HG02840 (cell line): Measurements from ENCODE around the gene USP16.
"Not testable (repeated sequence)": the region's sequence is repeated elsewhere in the genome, so short reads cannot be mapped to it uniquely, and the experiment has no call there.

ENCODE experiments used
- ATAC-seq: cut with Tn5 transposase; IDR thresholded peaks from one replicate; pipeline ENCODE4 v1.9.1; 2021; ENCODE audit warnings: mild to moderate bottlenecking, moderate library complexity, moderate number of reproducible peaks; ENCODE audit not compliant: unreplicated experiment, low FRiP score

USP16 gene

GRCh38 chr21:29030909-29031308, 6.4 kb downstream of the USP16 start:
- no peak for ATAC-seq

DNA sequence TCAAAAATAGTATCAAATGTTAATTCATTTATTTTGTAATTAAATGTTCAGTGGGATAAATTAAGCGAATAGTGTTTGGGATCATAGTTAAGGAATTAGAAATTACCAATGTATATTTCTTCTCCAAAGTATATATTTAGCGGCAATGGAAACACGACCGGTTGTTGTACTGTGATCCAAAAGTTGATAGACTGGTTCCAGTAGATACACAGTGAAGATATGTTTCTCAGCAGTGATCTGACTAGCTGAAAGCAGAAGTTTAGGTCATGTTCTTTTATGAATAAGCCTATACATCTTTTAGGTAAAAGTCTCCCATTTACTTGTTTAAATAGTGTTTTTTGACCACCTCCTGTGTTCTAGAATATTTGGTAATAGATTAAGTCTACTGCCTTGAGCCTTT, 8.8 kb downstream of the USP16 start:
- ATAC-seq = no peak

GRCh38 chr21:29033871-29034270, 9.4 kb downstream of the USP16 start:
- no peak for ATAC-seq

DNA sequence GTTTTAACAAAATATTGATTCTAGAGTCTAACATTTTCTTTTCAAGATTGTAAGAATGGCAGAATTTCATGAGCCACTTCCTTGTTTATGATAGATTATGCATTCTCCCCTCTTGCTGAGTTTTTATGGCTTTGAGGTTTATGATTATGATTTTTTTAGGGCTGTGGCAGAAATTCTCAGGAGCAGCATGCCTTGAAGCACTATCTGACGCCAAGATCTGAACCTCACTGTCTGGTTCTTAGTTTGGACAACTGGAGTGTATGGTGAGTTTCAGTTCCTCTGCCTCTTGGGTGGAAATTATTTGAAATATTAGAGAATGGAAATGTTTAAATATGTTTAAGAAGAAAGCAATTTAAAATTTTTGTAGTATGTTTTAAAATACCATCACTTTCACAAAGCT, 10.2 kb downstream of the USP16 start:
- ATAC-seq = no peak

DNA sequence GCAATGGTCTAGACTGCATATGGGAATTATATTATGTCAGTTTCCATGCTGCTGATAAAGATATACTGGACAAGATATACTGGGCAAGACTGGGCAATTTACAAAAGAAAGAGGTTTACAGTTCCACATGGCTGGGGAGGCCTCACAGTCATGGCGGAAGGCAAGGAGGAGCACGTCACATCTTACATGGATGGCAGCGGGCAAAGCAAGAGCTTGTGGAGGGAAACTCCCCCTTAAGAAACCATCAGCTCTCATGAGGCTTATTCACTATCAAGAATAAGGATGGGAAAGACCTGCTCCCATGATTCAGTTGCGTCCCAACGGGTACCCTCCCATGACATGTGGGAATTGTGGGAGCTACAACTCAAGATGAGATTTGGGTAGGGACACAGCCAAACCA, 27.8 kb downstream of the USP16 start:
- ATAC-seq = no peak

- no peak for ATAC-seq
Measured at GRCh38 chr21:29053011-29053553, 28.6 kb downstream of the USP16 start.

DNA sequence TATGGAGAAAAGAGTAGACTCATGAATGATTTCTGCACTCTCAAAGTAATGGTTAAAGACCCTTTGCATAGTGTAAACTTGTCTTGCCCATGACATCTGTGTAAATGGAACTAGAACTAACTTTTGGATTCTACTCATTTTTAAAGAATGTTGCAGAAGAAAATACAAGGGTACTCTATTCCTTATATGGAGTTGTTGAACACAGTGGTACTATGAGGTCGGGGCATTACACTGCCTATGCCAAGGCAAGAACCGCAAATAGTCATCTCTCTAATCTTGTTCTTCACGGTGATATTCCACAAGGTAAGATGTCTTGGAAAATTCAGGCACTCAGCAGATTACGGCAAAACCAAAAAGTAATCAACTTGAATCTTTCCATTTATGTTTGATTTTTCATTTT, 29.2 kb downstream of the USP16 start:
- no peak for ATAC-seq

GRCh38 chr21:29055080-29055479, 30.6 kb downstream of the USP16 start:
- ATAC-seq = no peak

DNA sequence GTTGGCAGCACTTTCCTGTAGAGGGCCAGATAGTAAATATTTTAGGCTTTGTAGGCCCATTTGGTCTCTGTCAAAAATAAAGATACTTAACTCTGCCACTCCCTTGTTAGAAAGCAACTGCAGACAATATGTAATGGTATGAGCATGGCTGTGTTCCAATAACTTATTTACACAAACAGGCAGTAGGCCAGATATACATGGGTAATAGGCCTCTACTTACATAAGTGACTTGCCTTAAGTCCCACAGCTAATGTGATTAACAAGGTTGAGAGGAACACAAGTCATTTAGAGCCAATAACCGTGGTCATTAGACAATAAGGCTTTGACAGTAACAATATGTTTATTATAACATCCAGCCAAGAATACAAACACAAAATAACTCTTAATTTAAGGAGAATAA, 31.5 kb downstream of the USP16 start:
- no peak for ATAC-seq

DNA sequence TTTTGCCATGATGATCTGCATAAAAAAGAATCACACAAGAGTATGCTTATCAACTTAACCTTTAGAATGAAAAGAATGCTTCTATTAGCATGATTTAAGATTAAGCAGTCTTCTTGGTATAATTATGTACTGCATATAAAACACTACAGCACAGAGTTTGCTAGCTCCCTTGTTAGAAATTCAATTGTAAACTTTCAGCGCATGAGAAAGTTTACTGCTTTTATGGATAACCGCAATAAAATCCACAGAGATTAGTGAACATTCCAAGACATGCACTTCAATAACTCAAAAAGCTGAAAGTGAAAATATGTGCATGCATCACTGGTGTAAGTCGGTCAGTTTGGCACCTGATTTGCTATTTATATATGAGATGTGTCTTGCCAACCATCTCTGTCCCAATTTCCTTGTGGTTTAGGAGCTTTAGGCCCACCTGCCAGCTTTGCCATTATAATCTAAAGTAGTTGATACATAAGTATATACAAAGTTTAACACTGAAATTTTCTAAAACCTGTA, 32.1 kb downstream of the USP16 start:
- ATAC-seq = no peak

DNA sequence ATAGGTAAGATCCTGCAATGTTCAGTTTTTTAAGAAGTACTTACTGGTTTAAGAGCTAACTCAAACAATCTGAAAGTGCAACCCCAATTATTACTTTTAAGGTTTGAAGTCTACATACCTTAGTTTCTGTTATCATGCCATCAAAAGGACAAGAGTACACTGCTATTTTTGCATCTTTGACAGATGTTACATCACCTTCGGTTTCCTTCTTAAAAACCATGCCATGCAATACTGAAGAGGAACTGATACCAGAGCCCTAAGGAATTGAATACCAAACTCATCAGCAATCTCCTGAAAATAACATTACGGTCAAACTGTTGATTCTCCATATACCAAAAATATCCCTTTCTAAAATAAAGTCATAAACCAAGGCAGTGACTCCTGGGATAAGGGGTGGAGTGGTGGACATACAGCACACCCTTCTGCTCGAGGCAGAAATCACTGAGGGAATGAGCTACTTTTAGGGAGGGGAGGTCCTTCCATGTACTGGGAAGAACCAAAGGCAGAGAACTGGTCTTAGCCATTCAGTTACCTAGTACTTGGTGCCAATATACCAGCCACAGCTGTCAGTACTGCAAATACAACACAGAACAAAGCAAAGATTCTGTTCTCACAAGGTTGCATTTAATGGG, 40.5 kb downstream of the USP16 start:
- peak; percentile 80 for ATAC-seq

DNA sequence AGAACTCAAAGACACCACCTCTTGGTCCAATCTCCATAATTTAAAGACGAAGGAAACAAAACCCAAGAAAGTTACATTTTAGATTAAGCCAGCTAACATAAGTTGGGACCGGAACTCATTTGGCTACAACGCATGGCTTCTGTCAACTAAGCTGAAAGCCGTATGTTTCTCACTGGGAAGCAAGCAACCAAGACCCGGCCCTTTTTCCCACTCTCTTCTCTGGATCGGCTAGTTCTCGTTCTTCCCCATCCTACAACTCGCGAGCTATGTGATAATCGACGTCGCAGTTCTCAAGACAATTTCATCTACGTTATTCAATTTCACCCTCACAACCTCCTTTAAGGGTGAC, 48.4 kb downstream of the USP16 start:
- ATAC-seq = peak; percentile 1

DNA sequence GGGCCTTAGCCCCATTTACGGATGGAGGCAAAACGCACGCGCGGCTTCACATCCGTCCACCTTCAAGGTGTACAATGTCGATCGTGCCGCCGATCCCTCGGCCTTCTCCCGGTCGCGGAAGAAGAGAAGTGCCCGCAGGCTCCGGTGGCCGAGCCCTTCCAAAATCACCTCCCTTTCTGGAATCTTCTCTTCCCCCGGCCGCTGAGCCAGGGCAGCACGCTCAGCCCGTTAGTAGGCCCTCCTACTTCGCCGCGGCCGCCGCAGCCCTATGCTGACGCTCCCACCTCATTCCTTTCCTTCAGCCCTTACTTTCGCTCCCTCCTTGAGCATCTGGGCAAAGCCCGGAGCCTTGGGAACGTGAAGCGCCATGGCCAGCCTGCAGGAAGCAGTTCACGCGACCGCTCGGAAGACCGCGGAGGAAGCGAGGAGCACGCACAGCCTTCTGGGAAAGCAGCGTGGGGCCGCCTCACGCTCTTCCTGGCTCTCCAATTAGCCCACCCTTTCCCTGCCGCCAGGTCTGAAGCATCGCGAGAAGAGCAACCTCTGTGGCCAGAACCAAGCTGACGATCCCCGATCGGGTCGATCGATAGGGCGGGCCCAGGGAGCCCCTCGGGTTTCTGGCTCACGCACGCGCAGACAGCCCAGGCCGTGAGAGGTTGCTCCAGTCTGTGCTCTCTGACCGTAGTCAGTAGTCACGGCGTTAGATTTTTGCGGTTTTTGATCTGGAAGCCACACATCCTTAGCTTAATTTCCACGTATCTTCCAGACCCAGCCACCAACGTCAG, 48.9 kb downstream of the USP16 start, which contains the start of gene CCT8:
Gene CCT8 (minus strand): TSS at position 427 of the 785 bp plus-strand sequence. CDS start 58 bp downstream, at position 369.
- peak; percentile 92 for ATAC-seq

- peak; percentile 21 for ATAC-seq
Measured at GRCh38 chr21:29074007-29074376, 49.5 kb downstream of the USP16 start.

GRCh38 chr21:29074783-29075182, 50.3 kb downstream of the USP16 start:
- no peak for ATAC-seq

GRCh38 chr21:29075706-29076466, 51.4 kb downstream of the USP16 start:
- ATAC-seq = no peak

DNA sequence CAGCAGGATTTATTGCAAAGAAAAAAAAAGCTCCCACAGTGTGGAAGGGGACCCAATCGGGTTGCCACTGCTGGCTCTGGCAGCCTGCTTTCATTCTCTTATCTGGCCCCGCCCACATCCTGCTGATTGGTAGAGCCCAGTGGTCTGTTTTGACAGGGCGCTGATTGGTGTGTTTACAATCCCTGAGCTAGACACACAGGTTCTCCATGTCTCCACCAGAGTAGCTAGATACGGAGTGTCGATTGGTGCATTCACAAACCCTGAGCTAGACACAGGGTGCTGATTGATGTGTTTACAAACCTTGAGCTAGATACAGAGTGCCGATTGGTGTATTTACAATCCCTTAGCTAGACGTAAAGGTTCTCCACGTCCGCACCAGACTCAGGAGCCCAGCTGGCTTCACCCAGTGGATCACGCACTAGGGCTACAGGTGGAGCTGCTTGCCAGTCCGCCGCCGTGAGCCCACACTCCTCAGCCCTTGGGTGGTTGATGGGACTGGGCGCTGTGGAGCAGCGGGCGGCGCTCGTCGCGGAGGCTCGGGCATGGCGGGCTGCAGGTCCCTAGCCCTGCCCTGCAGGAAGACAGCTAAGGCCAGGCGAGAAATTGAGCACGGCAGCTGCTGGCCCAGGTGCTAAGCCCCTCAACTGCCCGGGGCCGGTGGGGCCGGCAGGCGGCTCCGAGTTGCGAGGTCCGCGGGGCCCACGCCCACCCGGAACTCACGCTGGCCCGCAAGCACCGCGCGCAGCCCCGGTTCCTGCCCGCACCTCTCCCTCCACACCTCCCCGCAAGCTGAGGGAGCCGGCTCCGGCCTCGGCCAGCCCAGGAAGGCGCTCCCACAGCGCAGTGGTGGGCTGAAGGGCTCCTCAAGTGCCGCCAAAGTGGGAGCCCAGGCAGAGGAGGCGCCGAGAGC, 52.5 kb downstream of the USP16 start:
- ATAC-seq = not testable (repeated sequence)

DNA sequence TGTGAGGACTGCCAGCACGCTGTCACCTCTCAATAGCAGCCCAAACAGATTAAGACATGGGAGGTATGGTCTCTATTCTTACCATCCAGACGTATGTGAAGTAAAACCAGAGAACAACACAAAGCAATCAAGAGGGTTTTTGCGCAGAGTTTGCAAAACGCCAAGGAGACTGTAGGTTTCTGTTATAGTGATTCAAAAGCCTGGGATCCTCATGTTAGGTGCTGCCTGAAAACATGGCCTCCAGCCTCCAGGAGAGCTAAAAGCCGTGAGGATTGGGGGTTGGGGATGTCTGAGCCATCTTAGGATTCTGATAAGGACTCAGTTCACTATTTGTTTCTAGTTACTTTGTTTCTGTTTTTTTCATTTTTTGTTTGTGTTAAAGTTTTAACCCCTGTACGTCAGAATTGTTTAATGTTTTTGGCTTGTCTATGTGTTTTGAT, 53.2 kb downstream of the USP16 start:
- ATAC-seq = no peak

- ATAC-seq = no peak
Measured at GRCh38 chr21:29078869-29079767, 54.6 kb downstream of the USP16 start.
